H1 (cell line): ENCODE measurements around the gene BCAS3.

ENCODE experiments used
- CHD2 ChIP-seq: IDR thresholded peaks from 2 replicates; pipeline ENCODE4 v1.6.1; 2012; ENCODE audit warnings: low read length, improper control_type of control experiment
- POLR2AphosphoS5 ChIP-seq: IDR thresholded peaks from 2 replicates; pipeline ENCODE4 v1.6.1; 2011; ENCODE audit warnings: low read depth, low read length
- TBP ChIP-seq: IDR thresholded peaks from 2 replicates; pipeline ENCODE4 v1.6.1; 2011; ENCODE audit warnings: low read depth, low read length, improper control_type of control experiment
- ZNF274 ChIP-seq: IDR thresholded peaks from 2 replicates; pipeline ENCODE4 v1.7.0; 2012; ENCODE audit warnings: low read length, borderline replicate concordance; ENCODE audit errors: extremely low read depth
- TF ChIP-seq, protein P1 (sequence below): IDR thresholded peaks from 2 replicates; pipeline ENCODE4 v1.6.1; 2012; ENCODE audit warnings: inconsistent platforms

DNA sequence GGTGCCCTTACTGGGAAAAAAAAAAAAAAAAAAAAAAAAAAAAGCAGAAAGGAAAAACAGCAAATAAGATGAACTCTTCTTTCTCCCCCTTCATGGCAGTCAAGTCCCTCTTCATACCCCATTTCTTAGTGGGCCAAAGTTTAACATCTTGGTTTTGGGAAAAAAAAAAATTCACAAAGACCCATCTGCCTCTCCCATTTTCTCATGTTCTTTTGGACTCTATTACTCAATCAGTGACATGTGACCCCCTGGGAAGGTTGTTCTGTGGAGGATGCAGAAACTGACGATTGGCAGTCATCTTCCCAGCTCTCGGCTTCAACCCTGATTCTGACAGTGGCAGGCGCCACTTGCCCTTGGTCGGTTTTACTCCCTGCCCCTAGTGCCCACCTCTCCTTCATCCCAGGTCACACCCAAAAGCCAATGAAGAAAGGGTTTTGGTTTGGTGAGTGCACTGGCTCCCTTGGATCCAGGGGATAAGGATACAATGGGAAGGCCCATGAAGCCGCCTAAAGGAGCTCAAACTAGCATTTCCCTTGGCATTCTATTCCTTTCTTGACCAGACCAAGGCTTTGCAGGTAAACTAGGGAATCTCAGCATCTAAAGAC, 661.3 kb downstream of the BCAS3 start:
- TF ChIP-seq ZNF274 (no peak), CHD2 (no peak), TBP (no peak), POLR2AphosphoS5 (no peak)
- TF ChIP-seq, protein P1, sequence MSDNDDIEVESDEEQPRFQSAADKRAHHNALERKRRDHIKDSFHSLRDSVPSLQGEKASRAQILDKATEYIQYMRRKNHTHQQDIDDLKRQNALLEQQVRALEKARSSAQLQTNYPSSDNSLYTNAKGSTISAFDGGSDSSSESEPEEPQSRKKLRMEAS, result no peak
